ENCODE results near the gene KCNK15.

- TF ChIP-seq CTCF (optimal IDR thresholded peaks at IDR 0.05 in 1 of 3, IDR thresholded peaks at IDR 0.05 in 1 of 3, conservative IDR thresholded peaks at IDR 0.05 in 1 of 3; ENCODE audit: extremely low read depth in 1 of 3, insufficient read depth in 2 of 3, low read length in 3 of 3) (no peak), EZH2 (IDR thresholded peaks at IDR 0.05; ENCODE audit: low read length) (no peak)
Measured at GRCh38 chr20:44776980-44777379, 31.3 kb downstream of the KCNK15 start.

All from keratinocyte (primary cell).